Smooth muscle cell (in vitro differentiated cells): ENCODE data around the gene PALD1. TPM values are rescaled to one million over a fixed set of nuclear protein-coding genes. Genes with fewer than 3 reads are reported as not detected.

Source experiments
- DNase-seq: peaks from one replicate; lab custom pipeline; 2025; ENCODE audit not compliant: unreplicated experiment; lab: John Stamatoyannopoulos, UW
- H2AFZ ChIP-seq: fragments of 200-600 bp; sonication (generic); 2 replicates; pipeline ENCODE4 v1.6.0; 2016; ENCODE audit warnings: antibody characterized with exemption, low read depth, mild to moderate bottlenecking
- H3F3A ChIP-seq: fragments of 200-600 bp; sonication (generic); 2 replicates; pipeline ENCODE4 v1.6.0; 2017; ENCODE audit warnings: antibody characterized with exemption, low read depth
- H3K27ac ChIP-seq: fragments of 200-600 bp; sonication (generic); 2 replicates; pipeline ENCODE4 v1.5.1; 2016; ENCODE audit warnings: low read depth, mild to moderate bottlenecking
- H3K27me3 ChIP-seq: fragments of 200-600 bp; sonication (generic); 2 replicates; pipeline ENCODE4 v1.6.1; 2016; ENCODE audit warnings: low read depth, mild to moderate bottlenecking
- H3K36me3 ChIP-seq: fragments of 200-600 bp; sonication (generic); 2 replicates; pipeline ENCODE4 v1.5.1; 2016; ENCODE audit warnings: low read depth
- H3K4me1 ChIP-seq: fragments of 200-600 bp; sonication (generic); 2 replicates; pipeline ENCODE4 v1.5.1; 2016; ENCODE audit warnings: low read depth
- H3K4me2 ChIP-seq: fragments of 200-600 bp; sonication (generic); 2 replicates; pipeline ENCODE4 v1.6.0; 2016; ENCODE audit warnings: mild to moderate bottlenecking
- H3K4me3 ChIP-seq: fragments of 200-600 bp; sonication (generic); 2 replicates; pipeline ENCODE4 v1.5.1; 2016; ENCODE audit warnings: mild to moderate bottlenecking
- H3K79me2 ChIP-seq: fragments of 200-600 bp; sonication (generic); 2 replicates; pipeline ENCODE4 v1.6.0; 2016; ENCODE audit warnings: low read depth, mild to moderate bottlenecking
- H3K9ac ChIP-seq: fragments of 200-600 bp; sonication (generic); 2 replicates; pipeline ENCODE4 v1.6.0; 2016; ENCODE audit warnings: low read depth
- H3K9me3 ChIP-seq: fragments of 200-600 bp; sonication (generic); replicated peaks from 2 replicates; pipeline ENCODE4 v1.5.1; 2016; ENCODE audit warnings: low read depth
- H4K20me1 ChIP-seq: fragments of 200-600 bp; sonication (generic); 2 replicates; pipeline ENCODE4 v1.6.0; 2016; ENCODE audit warnings: low read depth
- WGBS: methylation state at CpG from one replicate; pipeline ENCODE4 v1.1.7; 2016; ENCODE audit warnings: low lambda C conversion rate; 5-methylcytosine and 5-hydroxymethylcytosine counted together
- polyA plus RNA-seq: library from polyadenylated mRNA; unstranded; fragments of >200 nt; fragmentation: Nextera tagmentation; extraction: Ambion mirVana; gene quantifications from 2 replicates; pipeline ENCODE4 v1.2.1, GENCODE V29; 2016
- total RNA-seq: library from RNA; depleted of rRNA; stranded (reverse); fragments of >200 nt; gene quantifications from 2 replicates; pipeline ENCODE4 v1.2.3, GENCODE V29; 2014
- TF ChIP-seq, protein P1 (sequence below): fragments of 200-600 bp; sonication (generic); IDR thresholded peaks from 2 replicates; pipeline ENCODE4 v1.5.1; 2017; ENCODE audit warnings: borderline replicate concordance, mild to moderate bottlenecking, antibody characterized with exemption; ENCODE audit not compliant: insufficient read depth, poor library complexity, severe bottlenecking

The PALD1 gene
- 1.4 and 1.5 TPM in 2 replicates for total RNA-seq
- 0.73 and 2.2 TPM in 2 replicates for polyA plus RNA-seq

DNA sequence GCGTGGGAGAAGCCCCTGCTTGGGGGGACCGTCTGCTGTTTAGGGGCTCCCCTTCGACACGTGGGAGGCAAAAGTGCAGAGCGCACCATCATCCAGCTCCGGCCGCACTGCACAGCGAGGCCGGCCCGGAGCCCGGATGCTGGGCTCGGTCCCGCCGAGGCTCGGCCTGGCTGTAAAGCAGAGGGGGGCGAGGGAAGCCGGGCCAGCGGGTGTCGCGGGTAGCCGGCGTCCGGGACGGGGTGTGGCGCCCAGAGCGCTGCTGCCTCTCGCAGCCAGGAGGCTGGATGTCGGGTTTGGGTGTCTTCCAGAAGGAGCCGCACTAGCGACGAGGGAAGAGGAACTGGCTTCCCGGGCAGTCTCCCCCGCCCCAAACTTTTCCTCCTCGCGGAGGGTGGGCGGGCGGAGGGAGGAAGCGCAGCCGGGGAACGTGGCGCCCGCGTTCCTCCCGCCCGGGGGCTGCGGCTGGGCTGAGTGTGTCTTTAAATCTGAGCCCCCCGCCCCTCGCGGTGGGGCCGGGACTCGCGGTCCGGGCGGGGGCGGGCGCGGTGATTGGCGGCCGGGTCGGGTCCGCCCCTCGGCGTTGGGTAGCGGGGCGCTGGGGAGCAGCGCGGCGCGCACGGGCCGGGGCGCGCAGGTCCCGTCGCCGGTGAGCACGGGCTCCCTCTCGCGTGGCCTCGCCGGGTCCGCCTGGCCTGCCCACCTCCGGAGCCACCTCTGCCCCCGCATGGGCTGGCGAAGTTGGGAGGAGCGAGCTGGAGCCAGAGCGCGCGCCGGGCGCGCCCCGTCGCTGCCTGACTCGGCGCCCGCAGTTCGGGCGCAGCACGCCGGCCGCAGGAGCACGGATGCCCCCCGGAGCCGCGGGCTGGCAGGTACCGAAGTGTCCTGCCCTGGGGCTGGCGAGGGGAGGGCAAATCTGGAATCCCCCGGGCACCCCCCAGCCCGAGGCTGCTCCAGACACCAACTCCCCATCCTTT is at the start of gene PALD1:
PALD1 (plus strand) TSS at position 577 of the 974 bp plus-strand sequence. CDS start 47,185 bp downstream, outside the sequence.
- Histone ChIP-seq H3K79me2 (no peaks in the 10 kb centered on the region), H2AFZ (peak within 1 kb of the TSS; percentile 75), H3K36me3 (no peaks in the 10 kb centered on the region), H3K4me1 (peaks cover 9% of the 10 kb centered on the region), H3K4me2 (peak within 1 kb of the TSS; percentile 92), H3K9ac (no peak within 1 kb of the TSS), H3K9me3 (no peaks in the 10 kb centered on the region), H3K27me3 (peaks cover 6% of the 10 kb centered on the region), H3F3A (peaks cover 7% of the 10 kb centered on the region), H3K27ac (no peak within 1 kb of the TSS), H3K4me3 (peak within 1 kb of the TSS; percentile 56), H4K20me1 (no peaks in the 10 kb centered on the region)
- TF ChIP-seq, protein P1, sequence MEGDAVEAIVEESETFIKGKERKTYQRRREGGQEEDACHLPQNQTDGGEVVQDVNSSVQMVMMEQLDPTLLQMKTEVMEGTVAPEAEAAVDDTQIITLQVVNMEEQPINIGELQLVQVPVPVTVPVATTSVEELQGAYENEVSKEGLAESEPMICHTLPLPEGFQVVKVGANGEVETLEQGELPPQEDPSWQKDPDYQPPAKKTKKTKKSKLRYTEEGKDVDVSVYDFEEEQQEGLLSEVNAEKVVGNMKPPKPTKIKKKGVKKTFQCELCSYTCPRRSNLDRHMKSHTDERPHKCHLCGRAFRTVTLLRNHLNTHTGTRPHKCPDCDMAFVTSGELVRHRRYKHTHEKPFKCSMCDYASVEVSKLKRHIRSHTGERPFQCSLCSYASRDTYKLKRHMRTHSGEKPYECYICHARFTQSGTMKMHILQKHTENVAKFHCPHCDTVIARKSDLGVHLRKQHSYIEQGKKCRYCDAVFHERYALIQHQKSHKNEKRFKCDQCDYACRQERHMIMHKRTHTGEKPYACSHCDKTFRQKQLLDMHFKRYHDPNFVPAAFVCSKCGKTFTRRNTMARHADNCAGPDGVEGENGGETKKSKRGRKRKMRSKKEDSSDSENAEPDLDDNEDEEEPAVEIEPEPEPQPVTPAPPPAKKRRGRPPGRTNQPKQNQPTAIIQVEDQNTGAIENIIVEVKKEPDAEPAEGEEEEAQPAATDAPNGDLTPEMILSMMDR: no peak
- no peak for DNase-seq
- 2% methylated on average over 67 of the region's 110 CpGs for WGBS

DNA sequence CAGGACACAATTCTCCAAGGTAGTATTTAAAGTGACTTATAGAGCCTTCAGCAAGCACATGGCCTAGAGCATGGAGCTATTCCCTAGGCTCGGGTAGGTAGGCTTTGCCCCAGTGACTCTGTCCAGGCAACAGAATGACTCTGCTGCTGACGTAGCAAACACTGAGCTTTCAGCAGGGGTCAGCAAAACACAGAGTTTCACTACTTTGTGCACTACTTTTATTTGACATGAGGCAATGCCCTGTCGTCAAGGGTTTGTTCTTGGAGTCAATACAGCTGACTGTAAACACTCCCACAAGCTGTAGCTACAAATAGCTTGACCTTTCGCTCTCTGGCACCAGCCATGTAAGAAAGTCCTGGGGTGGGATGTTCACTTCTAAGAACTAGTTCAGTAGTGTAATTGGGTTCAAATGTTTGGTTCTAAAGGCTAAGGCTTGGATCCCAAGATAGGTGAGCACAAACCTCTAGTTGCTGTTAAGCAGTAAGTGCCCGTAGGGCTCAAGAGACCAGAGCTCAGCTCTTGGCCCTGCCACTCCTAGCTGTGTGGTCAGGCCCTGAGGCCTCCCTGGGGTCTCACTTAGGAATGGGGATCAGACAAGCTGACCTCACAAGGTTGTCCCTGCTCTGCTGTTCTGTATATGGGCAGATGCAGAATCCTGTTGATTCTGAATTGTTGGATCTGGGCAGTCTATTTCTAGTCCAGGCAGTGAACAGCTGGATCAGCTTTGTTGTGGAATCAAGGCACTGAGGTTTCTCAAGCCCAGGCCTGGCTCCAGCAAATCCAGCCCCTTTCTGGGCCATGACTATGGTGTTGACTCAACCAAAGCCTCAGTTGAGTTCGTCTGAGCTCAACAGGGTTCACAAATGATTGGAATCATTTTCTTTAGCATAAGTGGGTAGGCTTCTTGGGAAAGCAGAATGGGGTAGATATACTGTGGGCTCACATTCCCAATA is 47.8 kb upstream of the PALD1 start:
- H3K36me3 ChIP-seq: no peaks in the 10 kb centered on the region
- H3K4me1 ChIP-seq: no peaks in the 10 kb centered on the region
- H3K27me3 ChIP-seq: no peaks in the 10 kb centered on the region
- peak overlapping the region; percentile 34 for H3K27ac ChIP-seq
- H3K9me3 ChIP-seq: no peaks in the 10 kb centered on the region
- no peak for DNase-seq
- H3K79me2 ChIP-seq: no peaks in the 10 kb centered on the region
- H2AFZ ChIP-seq: no peak overlapping the region
- peaks cover 39% of the 10 kb centered on the region for H4K20me1 ChIP-seq
- H3F3A ChIP-seq: no peaks in the 10 kb centered on the region
- no peak overlapping the region for H3K9ac ChIP-seq
- no peak overlapping the region for H3K4me2 ChIP-seq
- 53% methylated on average over 6 of the region's 6 CpGs for WGBS
- H3K4me3 ChIP-seq: no peak overlapping the region
- TF ChIP-seq, protein P1: no peak

DNA sequence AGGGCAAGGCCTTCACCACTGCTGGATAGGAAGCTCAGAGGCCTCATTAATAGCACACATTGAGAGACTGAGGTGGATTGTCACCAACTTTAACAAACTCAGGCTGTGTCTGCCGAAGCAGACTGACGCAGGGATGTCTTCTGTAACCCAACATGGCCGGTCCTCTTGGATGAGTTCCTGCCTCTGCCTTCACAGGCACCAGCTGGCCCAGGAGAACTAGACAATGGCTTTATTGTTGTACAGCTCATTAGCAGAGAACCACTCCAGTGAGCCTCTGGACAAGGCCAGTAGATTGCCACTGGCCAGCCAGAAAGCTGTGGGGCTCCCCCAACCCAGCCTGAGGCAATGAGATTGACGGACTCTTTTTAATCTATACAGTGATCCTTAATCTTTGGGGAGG is 46.5 kb upstream of the PALD1 start:
- DNase-seq: no peak
- peaks cover 3% of the 10 kb centered on the region for H3K27me3 ChIP-seq
- TF ChIP-seq, protein P1: no peak
- H3K27ac ChIP-seq: no peak overlapping the region
- no peaks in the 10 kb centered on the region for H3K9me3 ChIP-seq
- H3K4me3 ChIP-seq: no peak overlapping the region
- no peak overlapping the region for H3K9ac ChIP-seq
- H2AFZ ChIP-seq: no peak overlapping the region
- peaks cover 26% of the 10 kb centered on the region for H4K20me1 ChIP-seq
- no peaks in the 10 kb centered on the region for H3K79me2 ChIP-seq
- no peaks in the 10 kb centered on the region for H3K4me1 ChIP-seq
- no peaks in the 10 kb centered on the region for H3K36me3 ChIP-seq
- H3K4me2 ChIP-seq: no peak overlapping the region
- H3F3A ChIP-seq: no peaks in the 10 kb centered on the region
- WGBS: 84% methylated on average over 4 of the region's 4 CpGs
